ENCODE measurements around the gene PPFIBP2.

PPFIBP2 gene

DNA sequence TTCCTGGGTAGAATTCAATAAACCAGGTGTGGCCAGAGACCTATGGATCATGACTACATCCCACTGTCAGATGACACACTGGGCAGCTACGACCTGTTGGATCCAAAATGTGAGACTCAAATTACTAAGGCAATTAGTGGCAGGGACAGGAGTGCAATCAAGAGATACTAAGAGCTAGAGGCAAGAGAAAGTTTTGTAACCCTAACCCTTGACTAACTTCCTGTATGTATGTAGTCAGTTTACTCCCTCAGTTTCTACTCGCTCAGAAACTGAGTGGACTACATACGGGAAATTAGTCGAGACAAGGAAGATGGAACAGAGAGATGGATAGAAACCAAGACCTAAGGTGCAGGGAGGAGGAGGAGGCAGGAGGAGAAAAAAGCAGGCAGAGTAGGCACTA lies 156.8 kb downstream of the PPFIBP2 start:
- DNase-seq: no peak

DNA sequence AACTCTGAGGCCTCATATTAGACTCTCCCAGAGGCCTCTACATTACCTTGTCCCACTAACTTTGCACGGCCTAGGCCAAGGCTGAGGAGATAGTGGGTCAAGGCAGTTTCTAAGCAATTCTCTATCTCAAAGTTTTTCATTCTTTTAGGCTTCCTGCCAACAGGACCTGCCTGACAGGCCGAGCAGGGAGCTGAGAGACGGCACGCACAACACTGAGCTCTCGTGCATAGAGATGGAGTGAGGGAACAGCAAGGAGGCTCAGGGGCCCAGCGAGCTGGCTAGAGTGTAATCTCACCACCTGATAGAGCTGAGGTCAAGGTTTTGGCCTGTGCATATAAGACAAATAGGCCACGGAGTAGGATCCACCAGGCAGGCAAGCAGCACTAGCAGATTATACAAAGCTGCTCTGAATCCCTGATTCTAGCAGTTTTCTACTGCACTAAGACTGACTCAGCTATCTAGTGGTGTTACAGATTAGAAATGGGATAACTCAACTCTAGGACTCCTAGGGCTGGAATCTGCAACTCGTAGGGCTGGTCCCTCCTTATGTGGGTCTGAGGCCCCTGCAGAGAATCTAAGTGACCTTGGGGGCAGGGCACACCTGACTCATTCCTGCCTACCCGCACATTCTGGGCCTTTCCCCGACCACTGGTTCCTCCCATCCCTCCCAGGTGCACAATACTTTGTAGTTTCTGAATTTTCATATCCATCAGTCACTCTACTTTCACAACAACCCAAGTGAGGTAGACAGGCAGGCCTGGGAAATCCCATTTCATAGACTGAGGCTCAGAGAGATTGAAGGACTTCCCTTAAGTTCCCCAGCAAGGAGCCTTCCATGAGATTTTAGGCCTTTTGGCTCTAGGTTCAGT lies 157.8 kb downstream of the PPFIBP2 start:
- DNase-seq: no peak

DNA sequence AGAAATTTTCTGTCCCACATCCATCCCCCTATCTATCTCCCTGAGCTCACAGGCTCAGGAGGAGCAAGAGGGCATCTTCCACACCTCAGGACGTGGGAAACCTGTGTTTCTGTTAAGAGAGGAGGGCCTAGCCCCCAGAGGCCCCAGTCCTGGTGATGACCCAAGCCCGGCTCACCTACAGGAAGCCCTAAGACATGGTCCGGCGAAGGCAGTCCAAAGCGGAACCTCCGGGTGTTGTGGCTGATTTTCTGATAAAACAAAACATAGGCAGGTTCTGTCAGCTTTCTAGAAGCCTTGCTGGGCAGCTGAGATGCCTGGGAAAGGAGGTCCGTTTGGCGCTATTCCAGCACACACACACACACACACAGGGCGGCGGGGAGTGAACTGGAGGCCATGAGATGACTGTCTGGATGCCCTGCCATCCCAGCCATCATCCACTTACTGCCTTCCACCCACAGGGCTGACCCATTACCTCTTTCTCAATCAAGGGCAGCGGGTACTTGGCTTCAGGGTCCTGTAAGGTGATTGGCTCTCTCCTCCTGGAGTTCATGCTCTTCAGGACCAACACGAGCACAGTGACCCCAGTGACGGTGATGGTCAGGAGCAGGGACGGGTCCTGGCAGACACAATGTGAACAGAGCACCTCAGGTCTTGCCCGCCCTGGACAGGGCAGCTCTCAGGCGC lies 158.6 kb downstream of the PPFIBP2 start:
- DNase-seq: no peak

DNA sequence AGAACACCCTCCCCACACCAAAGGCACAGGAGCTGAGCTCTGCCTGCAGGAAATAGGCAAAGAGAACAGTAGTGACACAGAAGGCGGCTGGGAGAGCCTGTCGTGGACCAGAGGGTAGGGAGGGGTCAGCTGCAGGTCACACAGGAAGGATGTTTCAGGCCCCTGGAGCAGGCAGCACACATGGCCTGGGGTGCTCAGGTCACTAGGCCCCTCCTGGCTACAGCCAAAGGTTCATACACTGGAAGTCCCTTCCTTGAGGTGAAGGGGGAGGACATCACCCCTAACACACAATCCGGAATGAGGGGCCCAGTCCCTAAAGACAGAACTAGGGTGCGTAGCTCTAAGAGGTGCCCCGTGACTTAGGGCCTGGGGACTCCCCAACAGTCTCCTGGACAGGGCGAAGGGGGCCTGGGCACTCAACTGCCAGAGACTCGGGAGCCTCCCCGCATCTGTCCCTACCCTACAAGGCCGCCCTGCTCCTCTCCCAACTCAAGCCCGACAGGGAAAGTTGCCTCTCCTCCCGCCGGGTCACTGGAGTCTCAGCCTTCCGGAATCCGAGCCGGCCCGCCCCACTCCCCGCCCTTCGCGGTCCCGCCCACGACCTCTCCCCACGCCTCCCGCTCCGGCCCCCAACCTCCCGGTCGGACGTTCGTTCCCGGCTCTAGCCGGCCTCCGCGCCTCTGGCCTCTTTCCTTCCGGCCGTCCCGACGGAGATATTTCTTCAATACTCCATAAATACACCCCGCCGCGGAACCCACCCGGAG lies 159.3 kb downstream of the PPFIBP2 start, which contains the start of gene CYB5R2:
TSS of gene CYB5R2 (minus strand) at position 541 of the 764 bp plus-strand sequence. CDS start 675 bp downstream, outside the sequence.
- DNase-seq: peak; percentile 79

DNA sequence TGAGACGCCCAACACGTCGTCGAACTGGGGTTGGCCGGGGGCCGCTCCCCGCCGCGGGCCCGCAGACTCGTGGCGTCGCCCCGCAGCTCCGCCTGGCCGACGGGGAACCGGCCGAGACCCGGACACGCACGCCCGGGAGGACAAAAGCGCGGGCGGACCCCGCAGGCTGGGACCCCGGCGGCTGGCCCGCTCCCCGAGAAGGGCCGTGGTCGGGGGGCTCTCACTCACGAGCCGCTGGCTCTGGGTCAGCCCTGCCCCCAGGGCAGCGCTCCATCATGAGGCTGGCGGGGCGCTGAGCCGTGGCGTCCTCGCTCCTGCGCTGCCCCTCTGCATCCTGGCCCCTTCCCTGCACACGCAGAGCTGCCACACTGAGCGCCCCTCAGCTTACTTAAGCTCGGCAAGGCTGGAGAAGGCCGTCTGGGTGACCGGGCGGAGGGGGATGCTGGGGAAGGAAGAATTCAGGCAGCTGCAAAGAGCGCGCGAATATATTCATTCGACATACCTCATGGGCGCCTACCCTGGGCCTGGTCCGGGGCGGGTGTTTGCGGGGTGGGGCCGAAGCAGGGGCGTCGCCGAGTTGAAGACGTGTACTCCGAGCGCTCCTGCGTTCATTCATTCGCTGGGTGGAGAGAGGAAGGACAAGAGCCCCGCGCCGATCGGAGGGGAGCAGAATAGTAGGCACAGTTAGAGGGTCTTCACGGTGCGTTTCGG lies 160.1 kb downstream of the PPFIBP2 start:
- peak; percentile 71 for DNase-seq

DNA sequence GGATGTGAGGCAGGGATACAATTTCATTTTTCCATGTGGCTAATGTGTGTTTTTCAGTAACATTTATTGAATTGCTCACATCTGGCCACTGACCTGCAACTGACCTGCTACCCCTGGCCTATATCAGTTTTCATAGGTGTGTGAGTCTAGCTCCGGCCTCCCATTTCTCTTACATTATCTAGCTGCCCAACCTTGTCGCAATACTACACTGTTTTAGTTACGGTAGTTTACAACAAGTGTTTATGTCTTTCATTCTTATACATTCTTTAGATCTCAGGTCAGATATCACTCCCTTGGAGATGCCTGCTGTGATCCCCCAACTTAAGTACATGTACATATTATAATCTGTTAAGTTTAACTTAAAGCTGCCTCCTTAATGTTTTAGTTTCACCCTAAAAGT lies 161.8 kb downstream of the PPFIBP2 start:
- no peak for DNase-seq

DNA sequence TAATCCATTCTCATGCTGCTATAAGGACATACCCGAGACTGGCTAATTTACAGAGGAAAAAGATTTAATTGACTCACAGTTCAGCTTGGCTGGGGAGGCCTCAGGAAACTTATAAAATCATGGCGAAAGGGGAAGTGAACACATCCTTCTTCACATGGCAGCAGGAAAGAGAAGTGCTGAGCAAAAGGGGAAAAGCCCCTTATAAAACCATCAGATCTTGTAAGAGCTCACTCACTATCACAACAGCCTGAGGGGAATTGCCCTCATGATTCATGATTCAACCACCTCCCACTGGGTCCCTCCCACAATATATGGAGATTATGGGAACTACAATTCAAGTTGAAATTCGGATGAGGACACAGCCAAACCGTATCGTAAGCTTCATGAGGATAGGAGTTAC lies 163.3 kb downstream of the PPFIBP2 start:
- DNase-seq: peak; percentile 96

DNA sequence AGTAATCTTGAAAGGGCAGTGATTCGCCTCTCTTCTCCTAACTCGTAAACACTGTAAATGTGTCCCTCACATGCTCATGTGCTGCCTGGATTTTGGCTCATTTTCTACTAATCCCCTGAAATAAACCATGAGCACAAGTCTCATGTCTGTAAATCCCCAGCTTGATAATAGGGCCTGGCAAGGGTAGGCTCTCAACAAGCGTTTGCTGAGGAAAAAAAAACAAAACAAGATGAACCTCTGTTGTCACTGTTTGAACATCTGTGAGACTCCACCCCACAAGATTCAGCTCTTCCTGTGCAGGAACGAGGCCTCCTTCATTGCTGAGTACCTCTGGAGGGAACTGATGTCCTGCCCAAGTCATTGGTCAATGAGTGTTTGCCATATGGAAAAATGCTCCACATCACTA lies 164.0 kb downstream of the PPFIBP2 start:
- DNase-seq: peak; percentile 81

DNA sequence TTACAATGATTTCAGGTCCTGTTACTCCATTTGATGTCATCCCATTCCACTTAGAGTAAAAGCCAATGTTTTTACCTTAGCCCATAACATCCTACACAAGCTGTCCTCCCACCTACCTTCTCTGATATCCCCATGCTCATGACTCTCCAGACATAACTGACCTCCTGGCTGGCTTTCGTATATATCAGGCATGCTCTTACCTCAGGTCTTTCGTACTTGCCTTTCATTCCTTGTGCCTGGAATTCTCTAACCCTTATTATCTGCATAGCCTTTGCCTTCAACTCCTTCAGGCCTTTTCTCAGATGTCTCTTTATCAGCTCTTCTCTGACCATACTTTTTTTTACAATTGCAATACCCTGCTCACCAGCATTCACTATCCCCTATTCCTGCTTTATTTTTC lies 169.8 kb downstream of the PPFIBP2 start:
- no peak for DNase-seq

DNA sequence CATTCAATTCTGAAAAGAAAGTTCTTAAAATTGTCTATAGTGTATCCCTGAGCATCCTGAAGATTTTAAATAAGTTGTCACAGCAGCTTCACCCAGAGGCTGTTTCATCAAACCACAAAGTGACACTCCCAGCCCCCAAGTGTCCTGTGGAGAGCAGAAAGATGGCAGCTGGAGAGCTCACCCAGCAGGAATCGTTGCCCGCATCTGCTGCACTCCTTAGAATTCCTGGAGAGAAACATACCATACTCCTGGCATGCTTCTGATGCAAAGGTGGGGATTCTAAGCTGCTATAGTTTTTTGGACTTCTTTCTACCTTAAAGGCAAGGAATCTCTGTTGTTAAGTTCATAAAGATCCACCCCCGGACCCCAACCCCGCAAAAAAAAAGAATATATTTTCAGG lies 173.0 kb downstream of the PPFIBP2 start:
- DNase-seq: no peak

DNA sequence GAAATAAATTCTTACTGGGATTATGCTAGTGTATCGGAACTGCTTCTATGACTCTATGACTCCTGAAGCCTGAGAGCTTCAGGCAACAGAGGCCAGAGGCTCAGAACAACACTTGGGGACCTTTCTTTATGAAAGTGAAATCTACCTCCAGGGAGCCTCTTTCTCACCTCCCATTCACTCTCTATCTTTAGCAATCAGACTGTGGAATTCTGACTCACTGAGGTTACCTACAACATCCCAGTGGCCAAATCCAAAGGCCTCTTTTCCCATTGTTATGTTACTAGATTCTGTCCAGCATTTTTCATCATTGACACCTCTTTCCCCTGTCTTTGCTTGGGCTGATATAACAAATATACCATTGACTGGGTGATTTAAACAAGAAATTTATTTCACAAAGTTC lies 173.6 kb downstream of the PPFIBP2 start:
- no peak for DNase-seq

DNA sequence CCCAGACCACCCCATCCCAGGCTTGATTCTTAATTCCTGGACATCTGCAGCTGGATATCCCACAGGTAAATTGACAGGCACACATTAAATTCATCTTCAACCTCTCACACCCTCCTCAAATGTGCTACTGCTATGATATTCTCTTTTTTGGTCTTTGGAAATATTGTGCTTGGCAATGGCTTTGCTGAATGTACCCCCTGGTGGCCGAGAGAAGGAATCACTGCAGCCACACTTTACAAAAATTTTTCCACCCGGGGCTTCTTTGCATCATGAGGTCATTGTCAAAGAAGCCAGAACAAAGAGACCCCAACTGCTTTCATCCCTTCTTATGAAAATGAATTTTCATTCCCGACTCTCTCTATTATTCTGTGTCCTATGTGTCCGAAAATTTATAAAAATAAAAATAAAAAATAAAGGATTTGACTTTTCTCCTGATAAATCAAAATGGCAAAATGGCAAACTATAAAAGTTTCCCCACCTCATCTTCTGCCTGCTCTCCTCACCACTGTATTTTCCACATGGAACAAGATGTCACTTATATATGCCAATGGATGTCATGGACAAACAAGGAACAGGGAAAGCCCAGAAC lies 174.5 kb downstream of the PPFIBP2 start:
- DNase-seq: peak; percentile 43

DNA sequence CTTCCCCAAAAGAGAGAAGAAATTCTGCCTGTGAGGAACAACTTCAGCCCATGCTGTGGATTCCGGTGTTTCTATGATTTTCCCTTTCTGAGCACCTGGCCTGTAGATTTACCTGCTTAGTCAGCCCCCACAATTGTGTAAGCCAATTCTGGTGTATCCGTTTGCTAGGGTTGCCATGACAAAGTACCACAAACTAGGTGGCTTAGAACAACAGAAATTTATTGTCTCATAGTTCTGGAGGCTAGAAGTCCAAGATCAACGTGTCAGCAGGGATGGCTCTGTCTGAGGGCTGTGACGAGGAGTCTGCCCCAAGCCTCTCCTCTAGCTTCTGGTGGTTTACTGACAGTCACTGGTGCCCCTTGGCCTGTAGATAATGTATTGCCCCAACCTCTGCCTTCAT lies 175.4 kb downstream of the PPFIBP2 start:
- DNase-seq: no peak

DNA sequence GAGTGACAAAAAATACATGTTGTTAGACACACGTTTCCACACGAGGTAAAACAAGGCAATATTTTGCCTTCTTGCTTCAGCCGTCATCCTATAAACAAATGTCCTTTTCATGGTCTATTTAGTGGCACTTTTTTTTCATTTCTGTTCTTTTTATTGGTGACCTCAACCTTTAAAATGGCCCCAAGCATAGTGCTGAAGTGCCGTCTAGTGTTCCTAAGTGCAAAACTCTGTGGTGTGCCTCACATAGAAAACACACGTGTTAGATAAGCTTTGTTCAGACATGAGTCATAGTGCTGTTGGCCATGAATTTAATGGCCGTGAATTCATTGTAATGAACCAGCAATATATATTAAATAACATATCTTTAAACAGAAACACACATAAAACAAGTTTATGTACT lies 176.8 kb downstream of the PPFIBP2 start:
- DNase-seq: no peak

DNA sequence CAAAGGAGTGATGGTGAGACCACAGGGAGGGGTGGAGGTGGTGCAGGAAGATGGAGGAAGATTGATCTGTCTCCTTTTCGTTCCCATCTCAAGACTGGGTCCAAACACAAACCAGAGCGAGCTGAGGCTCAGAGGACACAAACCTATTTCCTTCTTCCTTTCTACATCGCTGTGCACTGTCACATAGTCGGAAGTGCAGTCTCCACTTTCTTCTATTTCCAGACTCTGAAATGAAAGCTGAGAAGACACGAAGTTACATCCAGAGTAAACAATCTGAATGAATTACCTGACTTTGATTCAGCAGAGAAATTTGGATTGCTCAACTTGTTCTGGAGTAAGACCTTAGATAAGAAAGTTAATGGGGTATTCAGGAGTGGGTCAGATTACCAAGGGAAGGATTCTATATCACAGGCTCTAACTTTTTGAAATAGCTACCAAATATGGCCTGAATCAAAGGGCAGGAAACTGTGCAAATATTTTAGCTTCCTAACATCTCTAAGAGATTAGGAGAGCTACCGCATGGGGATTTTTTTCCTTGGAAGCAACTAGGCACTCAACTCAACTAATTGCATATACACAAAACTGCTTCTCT lies 178.1 kb downstream of the PPFIBP2 start:
- no peak for DNase-seq

DNA sequence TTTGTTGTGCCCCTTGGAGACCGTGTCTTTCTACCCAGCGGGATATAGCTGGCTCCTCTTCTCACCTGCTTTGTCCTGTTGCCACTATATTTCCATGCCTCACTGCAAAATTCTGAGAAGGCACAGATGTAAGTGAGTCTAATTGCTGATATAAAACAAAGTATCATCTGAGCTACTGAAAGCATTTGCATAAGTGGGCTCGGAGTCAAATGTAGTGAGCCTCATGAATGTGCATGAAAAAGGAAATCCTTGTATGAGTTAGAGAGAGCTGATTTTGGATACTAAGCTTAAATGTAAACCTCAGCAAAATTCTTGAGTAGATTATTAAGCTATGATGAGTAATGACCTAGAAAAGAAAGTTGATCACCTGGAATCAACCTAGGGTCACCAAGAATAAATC lies 178.6 kb downstream of the PPFIBP2 start:
- DNase-seq: no peak

DNA sequence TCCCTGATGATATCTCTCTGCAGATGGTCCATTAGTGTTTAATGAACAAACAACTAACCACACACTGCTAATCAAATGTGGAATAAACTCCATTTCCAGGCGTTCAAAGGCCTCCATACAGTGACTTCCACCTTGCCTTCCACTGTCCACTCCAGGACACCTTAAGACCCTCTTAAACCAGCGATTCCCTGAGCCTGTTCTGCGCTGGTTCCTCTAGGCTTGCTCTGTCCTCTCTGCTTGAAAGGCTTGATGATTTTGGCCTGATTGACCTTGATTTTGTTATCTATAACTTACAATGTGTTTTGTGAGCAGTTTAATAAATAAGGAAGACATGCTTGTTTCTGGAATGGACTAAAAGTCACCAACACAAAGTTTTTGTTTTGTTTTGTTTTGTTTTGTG lies 180.4 kb downstream of the PPFIBP2 start:
- DNase-seq: no peak

DNA sequence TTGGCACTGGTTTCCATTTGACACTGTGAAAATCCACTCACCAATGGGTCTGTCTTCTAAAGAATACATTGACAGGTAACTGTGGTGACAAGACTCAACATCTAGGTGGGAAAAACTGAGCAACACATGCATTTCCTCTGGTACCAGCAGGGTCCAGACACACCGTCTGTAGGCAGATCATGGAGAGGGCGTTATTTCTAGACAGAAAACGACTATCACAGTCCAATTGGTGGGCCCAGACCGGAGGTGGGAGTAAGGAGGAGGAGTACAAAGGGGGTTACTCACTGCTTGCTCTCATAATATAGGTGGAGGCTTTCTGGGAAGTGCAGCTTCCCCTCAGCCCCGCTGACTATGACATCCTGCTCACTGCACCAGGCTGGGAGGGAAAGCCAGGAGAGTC lies 182.6 kb downstream of the PPFIBP2 start:
- no peak for DNase-seq

Measured in EL (cell line).